Pulmonary artery endothelial cell (primary cell): ENCODE measurements around the gene WDR18. TPM values are rescaled to one million over a fixed set of nuclear protein-coding genes. Genes with fewer than 3 reads are reported as not detected.
A peak's percentile ranks its signal among the peaks of the same experiment; 100 is the strongest.

Source experiments
- DNase-seq: peaks from one replicate; pipeline ENCODE4 v3.0.0-alpha.2; 2011; ENCODE audit warnings: low read depth, low spot score
- total RNA-seq: library from RNA; depleted of rRNA; stranded (reverse); fragments of >200 nt; gene quantifications from 2 replicates; pipeline ENCODE4 v1.2.3, GENCODE V29; 2014

Gene WDR18
- total RNA-seq, result 106 and 115 TPM in 2 replicates

GRCh38 chr19:984165-984967 lies at the start of gene WDR18:
Gene WDR18 (plus strand): TSS chr19:984345. CDS start chr19:984354, 9 bp downstream.
- peak; percentile 39 for DNase-seq

GRCh38 chr19:934865-935479 lies 49.2 kb upstream of the WDR18 start:
- peak; percentile 67 for DNase-seq

GRCh38 chr19:936175-936546 lies 48.0 kb upstream of the WDR18 start:
- no peak for DNase-seq

- no peak for DNase-seq
Observed at GRCh38 chr19:937259-937694, 46.9 kb upstream of the WDR18 start.

- no peak for DNase-seq
Observed at GRCh38 chr19:938233-938923, 45.8 kb upstream of the WDR18 start.

- DNase-seq, result no peak
Observed at GRCh38 chr19:939439-939838, 44.7 kb upstream of the WDR18 start.

GRCh38 chr19:939922-940321 lies 44.2 kb upstream of the WDR18 start:
- DNase-seq, result no peak

- peak; percentile 45 for DNase-seq
Observed at GRCh38 chr19:940591-941291, 43.4 kb upstream of the WDR18 start.

GRCh38 chr19:941292-942132 lies 42.6 kb upstream of the WDR18 start:
- no peak for DNase-seq

GRCh38 chr19:942133-942645 lies 42.0 kb upstream of the WDR18 start:
- DNase-seq, result no peak

- no peak for DNase-seq
Observed at GRCh38 chr19:943551-944170, 40.5 kb upstream of the WDR18 start.

- no peak for DNase-seq
Observed at GRCh38 chr19:944171-944567, 40.0 kb upstream of the WDR18 start.

- DNase-seq, result no peak
Observed at GRCh38 chr19:944663-945241, 39.4 kb upstream of the WDR18 start.

- DNase-seq, result no peak
Observed at GRCh38 chr19:945401-946252, 38.5 kb upstream of the WDR18 start.

- no peak for DNase-seq
Observed at GRCh38 chr19:947090-947706, 36.9 kb upstream of the WDR18 start.

GRCh38 chr19:947707-948539 lies 36.2 kb upstream of the WDR18 start:
- no peak for DNase-seq

- no peak for DNase-seq
Observed at GRCh38 chr19:948842-949496, 35.2 kb upstream of the WDR18 start.
